Measurements from ENCODE around the gene ARHGAP40.

- no peak for TF ChIP-seq POLR2AphosphoS5 (IDR thresholded peaks at IDR 0.05)
- TF ChIP-seq CTCF (IDR thresholded peaks at IDR 0.05), result no peak
Observed at GRCh38 chr20:38624084-38624483, 22.5 kb downstream of the ARHGAP40 start.
